Erythroblast (primary cell): Measurements from ENCODE around the gene MRGPRG.

ENCODE experiments used
- GATA1 ChIP-seq: IDR thresholded peaks from 2 replicates; pipeline ENCODE4 v1.6.1; 2011; ENCODE audit warnings: low read depth, mild to moderate bottlenecking, control low read depth, low read length, moderate library complexity
- POLR2A ChIP-seq: IDR thresholded peaks from 2 replicates; pipeline ENCODE4 v1.6.1; 2011; ENCODE audit warnings: mild to moderate bottlenecking, low read length

DNA sequence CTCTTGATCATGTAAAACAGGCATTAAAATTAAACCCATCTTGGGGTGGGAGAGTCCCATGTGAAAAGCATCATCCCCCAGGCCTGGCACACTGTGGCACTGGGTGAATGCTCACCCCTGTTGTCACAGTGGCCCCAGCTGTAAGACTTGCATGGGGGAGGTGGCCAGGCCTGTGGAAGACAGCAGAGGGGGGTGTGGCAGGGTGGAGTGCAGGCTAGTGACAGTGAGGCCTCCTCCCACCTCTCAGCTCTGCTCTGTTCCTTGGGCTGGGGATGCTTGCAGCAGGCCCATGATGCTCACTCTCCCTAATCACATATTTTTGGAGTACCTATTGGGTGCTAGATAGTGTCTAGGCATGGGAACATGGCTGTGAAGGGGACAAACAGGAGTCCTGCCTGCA, 43.4 kb downstream of the MRGPRG start:
- TF ChIP-seq POLR2A (no peak), GATA1 (no peak)
